ENCODE results near the gene PCDH15. TPM values are rescaled to one million over a fixed set of nuclear protein-coding genes. Genes with fewer than 3 reads are reported as not detected.
A peak's percentile ranks its signal among the peaks of the same experiment; 100 is the strongest.

PCDH15 gene
- total and polyA plus RNA-seq, 3 donors from 2014 or later: 1.7 to 3.2 (median 2.8) TPM

DNA sequence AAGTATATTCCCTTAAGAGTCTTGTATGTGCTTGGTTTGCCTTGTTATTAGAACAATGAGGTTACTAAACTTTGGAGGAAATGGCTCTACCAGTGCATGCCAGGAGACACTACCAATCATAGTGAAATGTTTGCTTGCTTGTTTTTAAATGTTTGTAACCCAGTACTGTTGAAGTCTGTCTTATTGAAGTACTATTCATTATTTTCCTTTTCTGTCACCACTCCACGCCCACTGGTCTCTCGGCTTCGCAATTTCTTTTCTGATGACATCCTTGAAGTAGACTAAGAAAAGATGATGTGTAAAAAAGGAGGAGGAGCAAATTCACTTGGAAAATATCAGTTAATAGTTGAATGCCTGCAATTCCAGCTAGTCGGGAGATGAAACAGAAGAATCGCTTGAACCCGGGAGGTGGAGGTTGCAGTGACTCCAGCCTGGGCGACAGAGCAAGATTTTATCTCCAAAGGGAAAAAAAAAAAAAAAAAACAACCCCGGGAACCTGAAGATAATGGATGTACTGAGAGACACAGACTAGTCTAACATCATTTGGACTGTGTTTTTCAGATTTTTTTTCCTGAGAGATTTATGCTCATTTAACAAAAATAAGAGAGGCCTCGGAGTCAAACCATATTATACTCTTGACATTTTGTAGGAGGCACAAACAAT is 959.4 kb downstream of the PCDH15 start:
- no peaks in the 10 kb centered on the region for H3K4me1 ChIP-seq
- no peak overlapping the region for H3K27ac ChIP-seq
- 59 to 60% methylated on average over 9 of the region's 9 CpGs for WGBS, 2 donors
- no peak for DNase-seq
- intact Hi-C loops (cut with DNase I; ENCODE audit: low total_unique reads): no loop called here
- no peak overlapping the region for H3K4me3 ChIP-seq
- TF ChIP-seq, protein P1, sequence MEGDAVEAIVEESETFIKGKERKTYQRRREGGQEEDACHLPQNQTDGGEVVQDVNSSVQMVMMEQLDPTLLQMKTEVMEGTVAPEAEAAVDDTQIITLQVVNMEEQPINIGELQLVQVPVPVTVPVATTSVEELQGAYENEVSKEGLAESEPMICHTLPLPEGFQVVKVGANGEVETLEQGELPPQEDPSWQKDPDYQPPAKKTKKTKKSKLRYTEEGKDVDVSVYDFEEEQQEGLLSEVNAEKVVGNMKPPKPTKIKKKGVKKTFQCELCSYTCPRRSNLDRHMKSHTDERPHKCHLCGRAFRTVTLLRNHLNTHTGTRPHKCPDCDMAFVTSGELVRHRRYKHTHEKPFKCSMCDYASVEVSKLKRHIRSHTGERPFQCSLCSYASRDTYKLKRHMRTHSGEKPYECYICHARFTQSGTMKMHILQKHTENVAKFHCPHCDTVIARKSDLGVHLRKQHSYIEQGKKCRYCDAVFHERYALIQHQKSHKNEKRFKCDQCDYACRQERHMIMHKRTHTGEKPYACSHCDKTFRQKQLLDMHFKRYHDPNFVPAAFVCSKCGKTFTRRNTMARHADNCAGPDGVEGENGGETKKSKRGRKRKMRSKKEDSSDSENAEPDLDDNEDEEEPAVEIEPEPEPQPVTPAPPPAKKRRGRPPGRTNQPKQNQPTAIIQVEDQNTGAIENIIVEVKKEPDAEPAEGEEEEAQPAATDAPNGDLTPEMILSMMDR (IDR thresholded peaks at IDR 0.05): no peak
- no peaks in the 10 kb centered on the region for H3K9me3 ChIP-seq
- no peaks in the 10 kb centered on the region for H3K36me3 ChIP-seq (ENCODE audit: low read depth, missing control alignments)
- H3K27me3 ChIP-seq: no peaks in the 10 kb centered on the region

DNA sequence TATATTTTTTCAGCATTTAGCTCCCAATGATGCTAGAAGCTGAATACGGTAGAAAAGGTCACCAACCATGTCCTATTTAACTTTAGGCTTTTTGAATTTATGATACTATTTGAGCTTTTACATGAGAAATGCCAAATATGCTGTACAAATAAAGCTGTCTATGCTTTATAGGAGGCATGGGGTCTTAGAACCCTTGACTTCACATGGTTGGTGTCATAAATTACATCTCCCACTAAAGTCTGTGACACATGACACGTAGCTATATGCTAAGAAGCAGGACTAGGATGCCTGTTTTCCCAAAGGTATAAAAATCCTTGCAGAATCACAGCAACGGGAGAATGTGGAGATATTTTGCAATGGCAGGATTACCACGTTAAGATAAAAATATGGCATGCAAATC is 960.4 kb downstream of the PCDH15 start:
- Histone ChIP-seq H3K9me3 (no peaks in the 10 kb centered on the region), H3K27ac (no peak overlapping the region), H3K4me1 (no peaks in the 10 kb centered on the region), H3K36me3 (ENCODE audit: low read depth, missing control alignments) (no peaks in the 10 kb centered on the region), H3K27me3 (no peaks in the 10 kb centered on the region), H3K4me3 (no peak overlapping the region)
- intact Hi-C loops (cut with DNase I; ENCODE audit: low total_unique reads): no loop called here
- 73% methylated on average over 4 of the region's 4 CpGs for WGBS, 2 donors
- TF ChIP-seq POLR2A (IDR thresholded peaks at IDR 0.05): no peak
- TF ChIP-seq, protein P1 (IDR thresholded peaks at IDR 0.05): no peak
- DNase-seq: no peak

DNA sequence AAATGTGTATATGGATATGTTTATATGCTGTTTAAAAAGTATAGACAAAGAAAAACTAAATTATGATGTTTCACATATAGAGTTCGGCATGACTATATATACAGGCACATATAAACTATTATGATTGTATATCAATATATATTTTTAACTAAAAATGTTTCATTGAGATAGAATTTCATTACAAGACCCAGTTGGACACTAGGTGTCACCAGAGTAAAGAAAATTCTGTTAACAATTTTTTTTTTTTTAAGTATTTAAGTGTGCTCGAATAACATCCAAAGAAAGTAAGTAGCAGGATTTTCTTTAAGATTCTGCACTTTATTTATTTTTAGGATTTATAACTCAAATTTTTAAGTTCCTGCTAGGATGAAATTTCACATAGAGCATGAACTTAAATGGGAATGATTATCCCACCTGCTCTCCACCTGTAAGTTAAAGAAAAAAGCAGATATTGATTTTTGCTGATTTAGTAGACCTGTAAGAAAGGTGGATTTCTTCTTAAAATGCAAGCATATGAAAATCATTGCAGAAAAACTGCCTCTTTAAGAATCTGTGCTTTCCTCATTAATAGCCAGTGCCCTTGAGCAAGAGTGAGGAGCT is 961.5 kb downstream of the PCDH15 start:
- Histone ChIP-seq H3K4me1 (no peaks in the 10 kb centered on the region), H3K27ac (no peak overlapping the region), H3K9me3 (no peaks in the 10 kb centered on the region), H3K36me3 (ENCODE audit: low read depth, missing control alignments) (no peaks in the 10 kb centered on the region), H3K27me3 (no peaks in the 10 kb centered on the region), H3K4me3 (no peak overlapping the region)
- intact Hi-C loops (cut with DNase I; ENCODE audit: low total_unique reads): no loop called here
- DNase-seq: no peak
- TF ChIP-seq, protein P1 (IDR thresholded peaks at IDR 0.05): peak in 1 of 3 experiments; percentile 34
- no peak for TF ChIP-seq POLR2A (IDR thresholded peaks at IDR 0.05)
- WGBS, 2 donors: 47 to 49% methylated on average over 2 of the region's 2 CpGs

DNA sequence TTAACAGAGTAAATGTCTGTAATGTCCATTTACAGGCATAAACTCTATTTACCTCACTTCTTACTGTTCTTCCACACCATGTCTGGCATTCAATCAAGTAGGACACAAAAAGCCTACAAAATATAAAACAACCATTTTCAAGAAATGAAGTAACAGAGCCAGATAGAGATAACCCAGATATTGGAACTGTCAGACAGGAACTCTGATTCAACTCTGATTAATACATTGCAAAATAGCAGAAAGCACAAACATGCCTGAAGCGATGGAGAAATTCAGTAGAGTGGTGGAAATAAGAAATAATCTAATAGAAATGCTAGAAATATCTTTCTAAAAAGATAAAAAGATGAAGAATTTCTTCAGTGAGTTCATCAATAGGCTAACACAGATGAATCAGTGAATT is 964.4 kb downstream of the PCDH15 start:
- WGBS, 2 donors: 94 to 95% methylated on average over 1 of the region's 1 CpG
- intact Hi-C loops (cut with DNase I; ENCODE audit: low total_unique reads): no loop called here
- no peak overlapping the region for H3K4me3 ChIP-seq
- H3K4me1 ChIP-seq: no peaks in the 10 kb centered on the region
- H3K27ac ChIP-seq: no peak overlapping the region
- H3K36me3 ChIP-seq (ENCODE audit: low read depth, missing control alignments): no peaks in the 10 kb centered on the region
- H3K9me3 ChIP-seq: no peaks in the 10 kb centered on the region
- no peaks in the 10 kb centered on the region for H3K27me3 ChIP-seq
- TF ChIP-seq, protein P1 (IDR thresholded peaks at IDR 0.05): no peak
- TF ChIP-seq POLR2A (IDR thresholded peaks at IDR 0.05): no peak
- no peak for DNase-seq

DNA sequence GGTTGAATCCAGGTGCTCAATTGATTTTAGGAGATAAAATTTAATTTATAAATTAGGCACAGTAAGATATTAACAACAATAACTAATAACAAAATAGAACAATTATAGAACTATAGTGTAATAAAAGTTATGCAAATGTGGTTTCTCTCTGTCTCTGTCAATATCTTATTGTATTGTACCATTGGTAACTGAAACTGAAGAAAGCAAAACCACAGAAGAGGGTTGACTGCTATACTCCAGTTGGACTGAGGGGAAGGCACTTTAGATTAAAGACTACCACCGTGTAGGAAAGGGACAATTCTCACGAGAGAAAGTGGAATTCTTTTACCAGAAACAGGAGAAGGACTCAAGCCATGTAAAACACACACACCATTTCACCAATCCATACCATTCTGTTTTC is 967.1 kb downstream of the PCDH15 start:
- Histone ChIP-seq H3K36me3 (ENCODE audit: low read depth, missing control alignments) (no peaks in the 10 kb centered on the region), H3K9me3 (no peaks in the 10 kb centered on the region), H3K27me3 (no peaks in the 10 kb centered on the region), H3K4me3 (no peak overlapping the region), H3K27ac (no peak overlapping the region), H3K4me1 (no peaks in the 10 kb centered on the region)
- TF ChIP-seq, protein P1 (IDR thresholded peaks at IDR 0.05): no peak
- no peak for TF ChIP-seq POLR2A (IDR thresholded peaks at IDR 0.05)
- DNase-seq: no peak
- WGBS, 2 donors: 79 to 83% methylated on average over 2 of the region's 2 CpGs
- intact Hi-C loops (cut with DNase I; ENCODE audit: low total_unique reads): no loop called here

All from testis (tissue), 3 donors.